Spleen (tissue), 11 donors: ENCODE data around the gene SLC26A11. TPM values are rescaled to one million over a fixed set of nuclear protein-coding genes. Genes with fewer than 3 reads are reported as not detected.

Experiments used
- DNase-seq: peaks from one replicate; pipeline ENCODE4 v3.0.0-alpha.2; 2020
- H3K27ac ChIP-seq, 8 donors: fragments of 200-600 bp; sonication (generic) in 7 of 8; 1 replicate in 4 of 8; 2 replicates in 4 of 8; pipeline versions ENCODE4 v1.5.0 to v1.8.0; 2016 to 2021; ENCODE audit warnings: inconsistent platforms in 4 of 8, mild to moderate bottlenecking in 4 of 8, moderate library complexity in 1 of 8
- H3K27me3 ChIP-seq, 7 donors: fragments of 200-600 bp; sonication (generic) in 6 of 7; replicated peaks in 1 of 7; 1 replicate in 4 of 7; 2 replicates in 3 of 7; pipeline versions ENCODE4 v1.5.0 to v1.8.0; 2016 to 2021; ENCODE audit warnings: inconsistent platforms in 3 of 7, mild to moderate bottlenecking in 1 of 7
- H3K36me3 ChIP-seq, 6 donors: fragments of 200-600 bp; sonication (generic) in 5 of 6; 1 replicate in 4 of 6; 2 replicates in 2 of 6; pipeline versions ENCODE4 v1.5.0 to v1.8.0; 2016 to 2021; ENCODE audit warnings: inconsistent platforms in 2 of 6
- H3K4me1 ChIP-seq, 6 donors: fragments of 200-600 bp; sonication (generic) in 5 of 6; 1 replicate in 3 of 6; 2 replicates in 3 of 6; pipeline versions ENCODE4 v1.5.0 to v1.8.0; 2016 to 2021; ENCODE audit warnings: inconsistent platforms in 3 of 6
- H3K4me3 ChIP-seq, 8 donors: fragments of 200-600 bp; sonication (generic) in 7 of 8; 1 replicate in 4 of 8; 2 replicates in 4 of 8; pipeline versions ENCODE4 v1.5.0 to v1.8.0; 2016 to 2021; ENCODE audit warnings: inconsistent platforms in 4 of 8, mild to moderate bottlenecking in 4 of 8, moderate library complexity in 2 of 8
- H3K9me3 ChIP-seq, 8 donors: fragments of 200-600 bp; sonication (generic) in 7 of 8; 1 replicate in 4 of 8; 2 replicates in 4 of 8; pipeline versions ENCODE4 v1.5.0 to v1.8.0; 2016 to 2021; ENCODE audit warnings: inconsistent platforms in 4 of 8
- CTCF ChIP-seq, 11 experiments: fragments of 200-600 bp in 7 of 11; fragments of 450-650 bp in 4 of 11; sonication (generic) in 4 of 11; IDR thresholded peaks in 8 of 11; conservative IDR thresholded peaks in 3 of 11; 1 replicate in 7 of 11; 2 replicates in 4 of 11; pipeline versions ENCODE4 v1.4.0 to v1.8.0; 2016 to 2021; ENCODE audit warnings: antibody characterized with exemption in 11 of 11, inconsistent platforms in 4 of 11, mild to moderate bottlenecking in 1 of 11
- POLR2A ChIP-seq, 3 donors: fragments of 450-650 bp; IDR thresholded peaks; one replicate each; pipeline ENCODE4 v1.5.1; 2017; ENCODE audit warnings: antibody characterized with exemption in 3 of 3, mild to moderate bottlenecking in 1 of 3
- POLR2AphosphoS5 ChIP-seq, 3 donors: sonication (generic); formaldehyde crosslinking; IDR thresholded peaks; one replicate each; pipeline ENCODE4 v1.5.1; 2017; ENCODE audit warnings: antibody characterized with exemption in 3 of 3
- WGBS, 5 donors: extraction: QIAGEN DNeasy Blood & Tissue Kit in 3 of 5; methylation state at CpG; one replicate each; pipeline versions ENCODE4 v1.1.5 to v1.1.7; 2013 to 2018; 5-methylcytosine and 5-hydroxymethylcytosine counted together
- intact Hi-C: fragments of 100-400 bp; cut with DNase I; formaldehyde crosslinking; loops from one replicate; pipeline ENCODE4 v1.15.0; 2023; ENCODE audit warnings: low total_unique reads
- polyA plus RNA-seq, 3 donors: library from polyadenylated mRNA; stranded (reverse); fragments of 200-250 nt; gene quantifications; one replicate each; pipeline ENCODE4 v1.2.1, GENCODE V29; 2013
- total RNA-seq, 7 donors: library from RNA; depleted of rRNA in 3 of 7; stranded (reverse); fragments of >200 nt in 3 of 7; fragmentation: NEBNext Ultra II Directional in 4 of 7; extraction: Animal tissue kit (Norgen Biotek cat#: 25700) in 4 of 7; gene quantifications; one replicate each; pipeline versions ENCODE4 v1.1.0 to v1.2.1, GENCODE V29; 2016 to 2021
- donor health status: healthy with polysubstance abuse.
- donor health status: DM: no; HTN: no; CAD: no; lungs with moderate emphysema.
- donor health status: DM: no; HTN: no; CAD: no.
- donor health status: Bipolar disorder and iron deficiency.
- donor health status: healthy.
- donor health status: DM: no; HTN: no; CAD: no.
- donor health status: DM: yes; HTN: yes; CAD: no.

Gene SLC26A11
- total and polyA plus RNA-seq, 10 donors, result 6.8 to 39.7 (median 30.5) TPM

- intact Hi-C loops, result no loop called here
Measured at GRCh38 chr17:80223838-80224497, 3.7 kb downstream of the SLC26A11 start.

GRCh38 chr17:80224683-80225082, 4.5 kb downstream of the SLC26A11 start:
- Histone ChIP-seq H3K27ac (no peak overlapping the region), H3K4me3 (no peak overlapping the region), H3K36me3 (peaks cover 0 to 59% (median 0%) of the 10 kb centered on the region in 6 donors), H3K27me3 (peaks cover 0 to 16% (median 0%) of the 10 kb centered on the region in 7 donors), H3K4me1 (peaks cover 3 to 37% (median 18%) of the 10 kb centered on the region in 6 donors), H3K9me3 (no peaks in the 10 kb centered on the region)
- WGBS, 5 donors, result 77 to 91% (median 79%) methylated on average over 6 of the region's 6 CpGs
- no peak for DNase-seq
- intact Hi-C loops, result no loop called here
- no peak for TF ChIP-seq CTCF (IDR thresholded peaks at IDR 0.05 in 8 of 11, conservative IDR thresholded peaks at IDR 0.05 in 3 of 11)
- TF ChIP-seq POLR2A (IDR thresholded peaks at IDR 0.05), result no peak
- no peak for TF ChIP-seq POLR2AphosphoS5 (IDR thresholded peaks at IDR 0.05)

More at GRCh38 chr17:80223838-80224497, 3.7 kb downstream of the SLC26A11 start:
- Histone ChIP-seq H3K4me1 (peaks cover 6 to 44% (median 23%) of the 10 kb centered on the region in 6 donors), H3K4me3 (no peak overlapping the region), H3K9me3 (no peaks in the 10 kb centered on the region), H3K27ac (no peak overlapping the region), H3K36me3 (peaks cover 0 to 51% (median 0%) of the 10 kb centered on the region in 6 donors), H3K27me3 (peaks cover 0 to 16% (median 0%) of the 10 kb centered on the region in 7 donors)
- TF ChIP-seq POLR2A (IDR thresholded peaks at IDR 0.05) (no peak), POLR2AphosphoS5 (IDR thresholded peaks at IDR 0.05) (no peak), CTCF (IDR thresholded peaks at IDR 0.05 in 8 of 11, conservative IDR thresholded peaks at IDR 0.05 in 3 of 11) (no peak)
- WGBS, 5 donors, result 75 to 94% (median 88%) methylated on average over 11 of the region's 11 CpGs
- no peak for DNase-seq

- Histone ChIP-seq H3K36me3 (peaks cover 0 to 64% (median 0%) of the 10 kb centered on the region in 6 donors), H3K9me3 (no peaks in the 10 kb centered on the region), H3K27me3 (peaks cover 0 to 14% (median 0%) of the 10 kb centered on the region in 7 donors), H3K4me1 (peaks cover 3 to 31% (median 15%) of the 10 kb centered on the region in 6 donors), H3K4me3 (no peak overlapping the region), H3K27ac (no peak overlapping the region)
- TF ChIP-seq POLR2AphosphoS5 (IDR thresholded peaks at IDR 0.05), result no peak
- no peak for TF ChIP-seq POLR2A (IDR thresholded peaks at IDR 0.05)
- no peak for TF ChIP-seq CTCF (IDR thresholded peaks at IDR 0.05 in 8 of 11, conservative IDR thresholded peaks at IDR 0.05 in 3 of 11)
- intact Hi-C loops, result no loop called here
- WGBS, 5 donors, result 76 to 95% (median 93%) methylated on average over 3 to 6 of the region's 6 CpGs
- no peak for DNase-seq
Measured at GRCh38 chr17:80225230-80225629, 5.0 kb downstream of the SLC26A11 start.

DNA sequence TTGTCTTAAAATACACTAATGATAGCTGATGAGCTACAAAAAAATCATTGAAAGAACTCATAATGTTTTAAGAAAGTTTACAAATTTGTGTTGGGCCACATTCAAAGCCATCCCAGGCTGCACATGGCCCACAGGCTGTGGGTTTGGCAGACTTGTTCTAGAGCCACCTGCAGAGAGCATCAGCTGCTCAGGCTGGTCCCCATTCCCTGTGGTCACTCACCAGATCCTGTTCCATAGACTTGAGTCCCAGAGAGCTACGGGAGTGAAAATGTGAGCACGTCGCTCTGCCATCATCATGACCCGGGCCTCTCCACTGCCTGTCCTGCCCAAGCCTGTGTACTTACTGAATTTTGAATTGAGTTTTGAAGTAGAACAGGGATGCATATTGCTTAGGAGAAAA, 6.9 kb downstream of the SLC26A11 start:
- DNase-seq, result no peak
- Histone ChIP-seq H3K9me3 (peaks cover 0 to 11% (median 10%) of the 10 kb centered on the region in 8 donors), H3K27ac (no peak overlapping the region), H3K4me3 (no peak overlapping the region), H3K27me3 (no peaks in the 10 kb centered on the region), H3K4me1 (peaks cover 0 to 12% (median 0%) of the 10 kb centered on the region in 6 donors), H3K36me3 (peaks cover 0 to 82% (median 3%) of the 10 kb centered on the region in 6 donors)
- TF ChIP-seq CTCF (IDR thresholded peaks at IDR 0.05 in 8 of 11, conservative IDR thresholded peaks at IDR 0.05 in 3 of 11) (no peak), POLR2A (IDR thresholded peaks at IDR 0.05) (no peak), POLR2AphosphoS5 (IDR thresholded peaks at IDR 0.05) (no peak)
- intact Hi-C loops, result no loop called here
- 94 to 98% (median 96%) methylated on average over 3 to 4 of the region's 4 CpGs for WGBS, 5 donors
